A549 (cell line): ENCODE results near the gene RAP1A. TPM values are rescaled to one million over a fixed set of nuclear protein-coding genes. Genes with fewer than 3 reads are reported as not detected.
"Not testable (repeated sequence)": the region's sequence is repeated elsewhere in the genome, so short reads cannot be mapped to it uniquely, and the experiment has no call there.

Experiments used
- ATAC-seq, 2 experiments: fragments of 200-7000 bp in 1 of 2; fragments of >200 bp in 1 of 2; cut with Nextera tagmentation in 1 of 2; cut with Tn5 transposase in 1 of 2; 3 replicates each; pipeline versions ENCODE4 v1.8.0 to v1.9.1; 2018 to 2020; ENCODE audit warnings: mild to moderate bottlenecking in 1 of 2, moderate library complexity in 1 of 2
- CTCF ChIA-PET: fragments of 300-600 bp; sonication (Branson Sonifier 250); formaldehyde crosslinking; extraction: SDS; loops from one replicate; lab custom pipeline; 2021; ENCODE audit warnings: antibody characterized with exemption, inconsistent platforms; lab: Yijun Ruan, JAX
- POLR2A ChIA-PET: fragments of 350-600 bp; formaldehyde crosslinking; extraction: SDS; loops from one replicate; lab custom pipeline; 2021; ENCODE audit warnings: antibody characterized with exemption, inconsistent platforms; lab: Yijun Ruan, JAX
- DNase-seq, 2 experiments: peaks; one replicate each; pipeline versions ENCODE4 v3.0.0 to v3.0.0-alpha.2; 2011 to 2016; ENCODE audit warnings: low read depth in 1 of 2, low spot score in 1 of 2
- FAIRE-seq: peaks from 2 replicates; lab custom pipeline; 2011; peaks lifted over from hg19 to GRCh38; lab: Jason Lieb, UNC
- H3K27ac ChIP-seq, 2 experiments: fragments of >200 bp; sonication (Bioruptor Twin); formaldehyde crosslinking; 3 replicates each; pipeline ENCODE4 v1.5.1; 2016 to 2017
- H3K4me1 ChIP-seq: fragments of >200 bp; sonication (Bioruptor Twin); formaldehyde crosslinking; 3 replicates; pipeline ENCODE4 v1.6.1; 2016
- H3K4me2 ChIP-seq: fragments of >200 bp; sonication (Bioruptor Twin); formaldehyde crosslinking; 3 replicates; pipeline ENCODE4 v1.6.1; 2016
- H3K4me3 ChIP-seq: fragments of >200 bp; sonication (Bioruptor Twin); formaldehyde crosslinking; 3 replicates; pipeline ENCODE4 v1.5.1; 2016
- H3K9me3 ChIP-seq: fragments of >200 bp; sonication (Bioruptor Twin); formaldehyde crosslinking; 3 replicates; pipeline ENCODE4 v1.6.1; 2016
- ATOH8 ChIP-seq: fragments of 250-450 bp; sonication (Bioruptor Pico); IDR thresholded peaks from 2 replicates; pipeline ENCODE4 v1.5.0; 2020; ENCODE audit warnings: low read depth, mild to moderate bottlenecking, moderate library complexity
- BCL3 ChIP-seq: fragments of >200 bp; sonication (Bioruptor Twin); formaldehyde crosslinking; IDR thresholded peaks from 3 replicates; pipeline ENCODE4 v1.6.1; 2016
- CHD2 ChIP-seq: fragments of 150-350 bp; IDR thresholded peaks from 2 replicates; pipeline ENCODE4 v1.6.1; 2014; ENCODE audit warnings: low read length; ENCODE audit not compliant: partially characterized antibody
- CHD4 ChIP-seq: fragments of 200-600 bp; sonication (generic); IDR thresholded peaks from 2 replicates; pipeline ENCODE4 v1.6.1; 2016; ENCODE audit warnings: antibody characterized with exemption, mild to moderate bottlenecking, borderline replicate concordance
- E2F6 ChIP-seq: IDR thresholded peaks from 2 replicates; pipeline ENCODE4 v1.6.1; 2012; ENCODE audit warnings: low read depth, borderline replicate concordance
- EP300 ChIP-seq, 2 experiments: fragments of >200 bp; sonication (Bioruptor Twin); formaldehyde crosslinking; IDR thresholded peaks; 2 replicates in 1 of 2; 3 replicates in 1 of 2; pipeline ENCODE4 v1.6.1; 2016 to 2017
- ESRRA ChIP-seq: fragments of 150-350 bp; IDR thresholded peaks from 2 replicates; pipeline ENCODE4 v1.6.1; 2014; ENCODE audit warnings: mild to moderate bottlenecking, low read length, borderline replicate concordance
- GATA3 ChIP-seq: IDR thresholded peaks from 2 replicates; pipeline ENCODE4 v1.6.1; 2012; ENCODE audit warnings: borderline replicate concordance
- HES2 ChIP-seq: fragments of >200 bp; sonication (Bioruptor Twin); formaldehyde crosslinking; IDR thresholded peaks from 2 replicates; pipeline ENCODE4 v1.6.1; 2016
- HOXA7 ChIP-seq: fragments of 250-450 bp; sonication (Bioruptor Pico); IDR thresholded peaks from 2 replicates; pipeline ENCODE4 v1.5.0; 2020; ENCODE audit warnings: mild to moderate bottlenecking, moderate library complexity
- NFE2L2 ChIP-seq: fragments of 150-350 bp; conservative IDR thresholded peaks from 2 replicates; pipeline ENCODE4 v1.6.1; 2014; ENCODE audit warnings: low read length
- POLR2A ChIP-seq: IDR thresholded peaks from 2 replicates; pipeline ENCODE4 v1.6.1; 2012; ENCODE audit warnings: mild to moderate bottlenecking, low read length
- POLR2AphosphoS2 ChIP-seq: conservative IDR thresholded peaks from 2 replicates; pipeline ENCODE4 v1.6.1; 2012; ENCODE audit warnings: low read length, improper control_type of control experiment, inconsistent platforms
- RARB ChIP-seq: fragments of 250-450 bp; sonication (Bioruptor Pico); IDR thresholded peaks from 2 replicates; pipeline ENCODE4 v1.8.0; 2021; ENCODE audit warnings: mild to moderate bottlenecking, moderate library complexity
- REST ChIP-seq: fragments of 200-600 bp; sonication (generic); IDR thresholded peaks from 2 replicates; pipeline ENCODE4 v1.6.1; 2016; ENCODE audit warnings: antibody characterized with exemption, mild to moderate bottlenecking, moderate library complexity
- TFCP2L1 ChIP-seq: fragments of 250-450 bp; sonication (Bioruptor Pico); IDR thresholded peaks from 2 replicates; pipeline ENCODE4 v1.5.0; 2021; ENCODE audit warnings: mild to moderate bottlenecking
- ZNF302 ChIP-seq: fragments of 250-450 bp; sonication (Bioruptor Pico); IDR thresholded peaks from 2 replicates; pipeline ENCODE4 v1.9.0; 2021; ENCODE audit warnings: inconsistent platforms, mild to moderate bottlenecking, moderate library complexity
- ZSCAN20 ChIP-seq: fragments of 250-450 bp; sonication (Bioruptor Pico); IDR thresholded peaks from 2 replicates; pipeline ENCODE4 v1.8.0; 2022; ENCODE audit warnings: mild to moderate bottlenecking, moderate library complexity
- WGBS: methylation state at CpG from one replicate; pipeline ENCODE4 v1.1.6; 2017; ENCODE audit errors: missing lambda C conversion rate; 5-methylcytosine and 5-hydroxymethylcytosine counted together
- polyA plus RNA-seq, 4 experiments: library from polyadenylated mRNA; depleted of rRNA in 3 of 4; stranded (reverse); fragments of >200 nt; fragmentation: RNase III in 1 of 4; extraction: RNeasy Plus Mini Kit Qiagen cat#74134 plus additional on column Dnase treatment in 1 of 4; gene quantifications; 2 replicates in 3 of 4; 3 replicates in 1 of 4; pipeline ENCODE4 v1.2.3, GENCODE V29; 2011 to 2017

The RAP1A gene
- polyA plus RNA-seq, 2 of the 4 experiments (the other 2 are of a cell fraction) = 37.1 to 39.8 TPM

GRCh38 chr1:111604931-111605330 lies 14.7 kb upstream of the RAP1A start (continued):
- TF ChIP-seq HES2 = no peak

GRCh38 chr1:111605576-111605975 lies 14.0 kb upstream of the RAP1A start:
- no peak overlapping the region for H3K27ac ChIP-seq
- no peaks in the 10 kb centered on the region for H3K4me1 ChIP-seq
- CTCF ChIA-PET = interaction anchor here (2.8 kb wide), 1 partner anchor 97 kb away, joined by 6 read pairs; no protein-coding TSS in a partner anchor
- H3K4me3 ChIP-seq = no peak overlapping the region
- DNase-seq = no peak
- POLR2A ChIA-PET = no interaction called here
- no peak for ATAC-seq
- H3K9me3 ChIP-seq = no peaks in the 10 kb centered on the region
- no peak overlapping the region for H3K4me2 ChIP-seq
- no peak for FAIRE-seq
- TF ChIP-seq E2F6 (no peak), POLR2A (no peak), NFE2L2 (no peak), CHD2 (no peak), HES2 (no peak), ZSCAN20 (no peak), GATA3 (no peak), ATOH8 (CRISPR knock-in tag) (no peak), HOXA7 (CRISPR knock-in tag) (no peak), ESRRA (no peak), REST (no peak), RARB (CRISPR knock-in tag) (no peak), ZNF302 (no peak), EP300 (IDR thresholded peaks at IDR 0.05) (no peak), TFCP2L1 (no peak), CHD4 (no peak), BCL3 (no peak), POLR2AphosphoS2 (no peak)

GRCh38 chr1:111606457-111607215 lies 13.0 kb upstream of the RAP1A start:
- 60% methylated on average over 6 of the region's 8 CpGs for WGBS
- DNase-seq, H3K27ac ChIP-seq, H3K4me3 ChIP-seq, H3K9me3 ChIP-seq, FAIRE-seq, H3K4me1 ChIP-seq, H3K4me2 ChIP-seq, POLR2A ChIA-PET, ATAC-seq: not testable (repeated sequence)
- CTCF ChIA-PET = interaction anchor here (2.8 kb wide), 1 partner anchor 98 kb away, joined by 6 read pairs; no protein-coding TSS in a partner anchor

- 76% methylated on average over 10 of the region's 24 CpGs for WGBS
- H3K4me3 ChIP-seq, POLR2A ChIA-PET, DNase-seq, H3K4me1 ChIP-seq, H3K4me2 ChIP-seq, ATAC-seq, H3K9me3 ChIP-seq, H3K27ac ChIP-seq, FAIRE-seq, CTCF ChIA-PET: not testable (repeated sequence)
These were observed 11.1 kb upstream of the RAP1A start for GRCh38 chr1:111608528-111608927.
